ENCODE data around the gene ATG16L2.

DNA sequence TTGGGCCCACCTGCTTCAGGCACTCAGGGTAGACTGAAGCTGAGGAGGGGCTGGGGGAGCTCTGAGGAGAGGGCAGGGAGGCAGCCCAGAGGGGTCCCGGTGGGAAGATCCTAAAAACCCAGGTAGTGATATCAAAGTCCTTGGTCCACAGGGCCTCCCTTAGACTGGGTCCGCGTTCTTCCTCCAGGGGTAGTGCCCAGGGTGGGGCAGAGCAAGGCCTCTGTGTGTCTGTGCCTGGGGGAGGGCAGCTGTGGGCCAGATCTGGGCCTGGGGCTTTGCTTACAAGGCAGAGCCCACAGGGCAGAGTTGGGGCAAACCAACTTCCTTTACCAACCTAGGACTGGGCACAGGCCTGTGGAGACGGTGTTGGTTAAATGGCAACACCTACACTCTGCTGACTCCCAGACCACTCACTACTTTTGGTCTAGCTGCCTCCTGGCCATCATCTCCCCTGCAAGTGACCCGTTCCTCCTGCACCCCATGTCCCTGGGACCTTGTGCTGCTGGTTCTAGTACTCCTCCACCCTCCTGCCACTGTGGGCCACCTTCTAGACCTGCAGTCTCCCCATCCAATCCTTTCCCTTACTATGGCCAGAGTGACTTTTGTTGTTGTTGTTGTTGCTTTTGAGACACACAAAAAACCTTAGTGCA is 15.8 kb downstream of the ATG16L2 start:
- TF ChIP-seq, protein P1, sequence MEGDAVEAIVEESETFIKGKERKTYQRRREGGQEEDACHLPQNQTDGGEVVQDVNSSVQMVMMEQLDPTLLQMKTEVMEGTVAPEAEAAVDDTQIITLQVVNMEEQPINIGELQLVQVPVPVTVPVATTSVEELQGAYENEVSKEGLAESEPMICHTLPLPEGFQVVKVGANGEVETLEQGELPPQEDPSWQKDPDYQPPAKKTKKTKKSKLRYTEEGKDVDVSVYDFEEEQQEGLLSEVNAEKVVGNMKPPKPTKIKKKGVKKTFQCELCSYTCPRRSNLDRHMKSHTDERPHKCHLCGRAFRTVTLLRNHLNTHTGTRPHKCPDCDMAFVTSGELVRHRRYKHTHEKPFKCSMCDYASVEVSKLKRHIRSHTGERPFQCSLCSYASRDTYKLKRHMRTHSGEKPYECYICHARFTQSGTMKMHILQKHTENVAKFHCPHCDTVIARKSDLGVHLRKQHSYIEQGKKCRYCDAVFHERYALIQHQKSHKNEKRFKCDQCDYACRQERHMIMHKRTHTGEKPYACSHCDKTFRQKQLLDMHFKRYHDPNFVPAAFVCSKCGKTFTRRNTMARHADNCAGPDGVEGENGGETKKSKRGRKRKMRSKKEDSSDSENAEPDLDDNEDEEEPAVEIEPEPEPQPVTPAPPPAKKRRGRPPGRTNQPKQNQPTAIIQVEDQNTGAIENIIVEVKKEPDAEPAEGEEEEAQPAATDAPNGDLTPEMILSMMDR (IDR thresholded peaks at IDR 0.05): no peak
- TF ChIP-seq, protein P2, sequence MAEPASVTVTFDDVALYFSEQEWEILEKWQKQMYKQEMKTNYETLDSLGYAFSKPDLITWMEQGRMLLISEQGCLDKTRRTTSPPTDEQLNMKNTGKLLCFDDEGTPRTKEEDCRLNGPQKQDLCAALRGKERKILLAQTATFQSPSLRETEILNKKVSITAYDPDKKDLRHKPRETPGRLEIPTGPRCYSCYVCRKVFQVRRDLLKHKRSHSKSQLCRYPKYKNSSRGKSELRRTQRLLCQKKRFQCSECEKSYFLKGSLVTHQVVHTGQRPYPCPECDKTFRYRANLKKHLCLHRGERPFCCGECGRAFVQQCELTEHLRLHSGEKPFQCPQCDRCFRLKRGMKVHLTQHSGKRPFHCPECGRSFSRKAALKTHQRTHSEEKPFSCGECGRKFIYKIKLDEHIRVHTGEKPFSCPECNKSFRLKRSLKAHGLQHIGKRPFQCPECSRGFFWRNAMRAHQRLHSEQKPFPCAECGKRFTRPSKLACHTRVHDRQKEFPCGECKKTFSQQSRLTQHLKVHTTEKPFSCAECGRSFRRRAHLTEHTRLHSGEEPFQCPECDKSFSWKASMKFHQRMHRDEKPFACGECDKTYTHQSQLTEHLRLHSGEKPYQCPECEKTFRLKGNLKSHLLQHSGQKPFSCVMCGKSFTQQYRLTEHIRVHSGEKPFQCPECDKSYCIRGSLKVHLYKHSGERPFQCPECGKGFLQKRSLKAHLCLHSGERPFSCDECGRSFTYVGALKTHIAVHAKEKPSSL (CRISPR knock-in tag; conservative IDR thresholded peaks at IDR 0.05): no peak
- no peak for TF ChIP-seq ARID4B (CRISPR knock-in tag; IDR thresholded peaks at IDR 0.05; ENCODE audit: borderline replicate concordance)
- no peak for TF ChIP-seq USF2 (CRISPR knock-in tag; IDR thresholded peaks at IDR 0.05)
- TF ChIP-seq, protein P3, sequence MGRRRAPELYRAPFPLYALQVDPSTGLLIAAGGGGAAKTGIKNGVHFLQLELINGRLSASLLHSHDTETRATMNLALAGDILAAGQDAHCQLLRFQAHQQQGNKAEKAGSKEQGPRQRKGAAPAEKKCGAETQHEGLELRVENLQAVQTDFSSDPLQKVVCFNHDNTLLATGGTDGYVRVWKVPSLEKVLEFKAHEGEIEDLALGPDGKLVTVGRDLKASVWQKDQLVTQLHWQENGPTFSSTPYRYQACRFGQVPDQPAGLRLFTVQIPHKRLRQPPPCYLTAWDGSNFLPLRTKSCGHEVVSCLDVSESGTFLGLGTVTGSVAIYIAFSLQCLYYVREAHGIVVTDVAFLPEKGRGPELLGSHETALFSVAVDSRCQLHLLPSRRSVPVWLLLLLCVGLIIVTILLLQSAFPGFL (CRISPR knock-in tag; IDR thresholded peaks at IDR 0.05; ENCODE audit: borderline replicate concordance): no peak
